ENCODE measurements around the gene VSTM4.

GRCh38 chr10:49068209-49068608, 47.1 kb downstream of the VSTM4 start:
- TF ChIP-seq EZH2 (IDR thresholded peaks at IDR 0.05; ENCODE audit: insufficient read depth, poor library complexity, severe bottlenecking) (no peak), EZH2phosphoT487 (IDR thresholded peaks at IDR 0.05; ENCODE audit: insufficient read depth, low read depth) (no peak)
